SW 1271 (cell line): ENCODE measurements around the gene QSOX1.

ENCODE experiments used
- DNase-seq, 2 experiments: peaks; one replicate each; lab custom pipeline; 2025; lab: John Stamatoyannopoulos, UW

QSOX1 gene

DNA sequence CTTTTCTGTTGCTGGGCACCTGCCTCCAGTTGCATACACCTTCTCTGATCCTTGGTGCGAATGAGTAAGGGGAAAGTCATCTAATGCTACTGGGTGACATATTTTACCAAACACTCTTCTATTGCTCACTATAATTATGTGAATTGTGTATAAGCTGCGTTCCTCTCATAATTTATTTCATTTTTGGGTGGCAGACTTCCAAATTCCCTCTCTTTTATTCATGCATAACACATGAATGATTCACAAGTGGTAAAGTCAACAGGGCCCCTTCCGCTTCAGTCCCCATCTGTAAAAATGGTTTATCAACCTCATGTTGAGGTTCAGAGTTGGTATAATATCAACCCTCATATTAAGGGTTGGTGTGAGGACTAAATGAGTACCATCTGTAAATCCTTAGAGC lies 3.2 kb upstream of the QSOX1 start:
- peak; percentile 31 to 37 for DNase-seq

DNA sequence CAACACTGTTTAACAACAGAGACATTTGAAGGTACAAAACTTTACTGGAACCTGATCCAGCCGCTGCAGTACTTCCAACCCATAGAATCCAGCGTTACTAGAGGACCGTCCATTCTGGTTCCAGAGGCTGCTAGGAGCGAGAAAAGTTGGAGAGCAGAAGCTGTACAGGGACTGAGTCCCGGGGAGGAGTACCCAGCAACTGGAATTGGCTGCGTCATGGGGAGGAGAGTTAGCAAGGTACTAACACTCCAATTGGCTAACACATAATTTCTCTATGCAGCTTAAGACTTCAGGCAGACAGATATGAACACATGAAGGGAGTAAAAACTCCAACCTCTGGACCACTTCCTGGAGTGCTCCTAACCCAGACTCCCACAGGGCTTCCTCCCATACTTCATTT lies 2.1 kb upstream of the QSOX1 start:
- no peak for DNase-seq

DNA sequence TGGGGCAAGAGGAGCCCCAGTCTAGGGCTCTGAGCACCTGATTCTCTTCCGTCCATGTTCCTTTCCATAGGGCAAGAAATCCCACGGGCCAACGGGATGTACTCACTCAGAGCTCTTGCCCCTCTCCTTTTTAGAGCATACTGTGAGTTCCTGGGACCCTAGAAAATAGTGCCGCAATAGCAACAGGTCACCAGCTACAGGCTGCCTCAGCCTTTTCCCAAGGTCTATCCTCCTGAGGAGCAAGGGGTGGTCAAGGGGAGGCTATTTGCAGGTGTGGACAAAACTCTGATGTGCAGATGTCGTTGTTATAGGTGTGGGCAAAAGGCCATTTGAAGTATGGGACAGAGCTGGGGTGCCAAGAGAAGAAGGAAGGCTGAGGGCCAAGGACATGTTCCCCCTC lies 1.6 kb upstream of the QSOX1 start:
- no peak for DNase-seq

DNA sequence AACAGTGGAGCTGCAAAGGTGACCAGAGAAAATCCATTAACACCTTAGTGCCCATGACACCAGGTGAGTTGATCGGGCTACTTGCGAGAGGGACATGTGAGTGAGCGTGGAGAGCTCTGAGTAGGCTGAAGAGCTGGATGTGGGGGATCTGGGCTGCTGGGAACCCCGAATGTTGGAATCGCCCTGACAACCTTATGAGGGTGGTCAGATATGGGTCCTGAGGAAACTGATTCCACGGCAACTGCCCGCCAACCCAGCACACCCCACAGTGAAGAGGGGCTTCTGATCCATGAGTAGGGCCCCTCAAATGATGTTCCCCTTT lies 705 bp upstream of the QSOX1 start:
- DNase-seq = no peak

DNA sequence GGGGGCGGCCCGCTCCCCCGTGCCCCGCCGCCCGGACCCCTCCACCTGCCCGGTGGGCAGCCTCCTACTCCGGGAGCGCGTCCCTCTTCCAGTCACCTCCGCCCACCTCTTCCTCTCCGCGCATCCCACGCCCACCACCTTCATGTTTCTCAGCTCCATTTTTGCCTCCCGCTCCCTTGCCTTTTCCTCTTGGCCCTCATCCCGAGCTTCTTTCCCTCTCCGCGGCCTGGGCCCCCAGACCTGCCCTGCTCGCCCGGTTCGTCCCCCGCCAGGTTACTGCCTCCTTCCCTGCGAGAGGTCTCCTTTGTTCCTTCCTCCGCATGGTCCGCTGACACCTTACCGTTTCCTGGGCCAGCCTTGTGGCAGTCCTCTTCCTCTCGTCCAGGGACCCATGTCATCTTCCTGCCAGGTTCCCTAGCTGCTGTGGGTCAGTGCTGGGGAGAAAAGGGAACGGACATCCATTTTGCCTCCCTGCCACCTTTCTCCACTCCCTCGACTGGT lies 563 bp downstream of the QSOX1 start:
- DNase-seq = peak in 1 of 2 experiments; percentile 12

DNA sequence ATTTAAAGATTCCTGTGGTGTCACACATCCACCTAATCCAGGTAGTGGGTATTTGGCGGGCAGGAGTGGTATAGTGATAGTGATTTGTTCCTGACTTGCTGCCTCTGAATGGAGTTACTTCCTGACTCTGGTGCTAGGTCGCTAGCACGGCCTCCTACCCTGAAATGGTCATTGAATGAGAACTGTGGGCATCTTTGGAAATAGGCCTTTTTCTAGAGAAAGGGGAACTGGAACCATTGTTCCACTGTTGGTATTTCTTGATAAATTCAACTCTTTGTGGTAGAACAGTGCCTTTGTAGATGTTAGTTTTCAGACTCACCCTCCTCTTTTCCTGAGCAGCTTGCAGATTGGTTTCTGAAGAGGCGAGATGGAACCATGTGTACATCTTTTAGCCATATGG lies 1.5 kb downstream of the QSOX1 start:
- DNase-seq = no peak

DNA sequence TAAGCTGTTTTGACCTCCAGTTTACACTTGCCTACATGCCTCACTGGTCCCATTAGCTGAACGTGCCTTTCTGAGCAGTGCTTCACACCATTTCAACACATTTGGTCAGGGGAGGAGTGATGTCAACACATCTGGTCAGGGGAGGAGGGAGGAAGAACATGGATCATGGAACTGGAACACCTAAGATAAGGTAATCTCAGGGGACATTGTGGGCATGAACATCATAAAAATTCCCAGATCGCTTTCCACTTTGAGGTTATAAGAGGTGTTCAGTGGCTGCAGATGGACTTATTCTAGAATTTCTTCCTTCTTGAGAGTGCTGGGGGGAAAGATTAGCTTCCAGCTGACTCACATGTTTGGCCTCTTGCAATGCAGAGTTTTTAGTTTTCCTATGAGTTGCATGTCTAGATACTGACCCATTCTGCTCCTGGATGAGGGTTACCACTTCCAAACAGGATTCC lies 2.0 kb downstream of the QSOX1 start:
- DNase-seq = no peak

DNA sequence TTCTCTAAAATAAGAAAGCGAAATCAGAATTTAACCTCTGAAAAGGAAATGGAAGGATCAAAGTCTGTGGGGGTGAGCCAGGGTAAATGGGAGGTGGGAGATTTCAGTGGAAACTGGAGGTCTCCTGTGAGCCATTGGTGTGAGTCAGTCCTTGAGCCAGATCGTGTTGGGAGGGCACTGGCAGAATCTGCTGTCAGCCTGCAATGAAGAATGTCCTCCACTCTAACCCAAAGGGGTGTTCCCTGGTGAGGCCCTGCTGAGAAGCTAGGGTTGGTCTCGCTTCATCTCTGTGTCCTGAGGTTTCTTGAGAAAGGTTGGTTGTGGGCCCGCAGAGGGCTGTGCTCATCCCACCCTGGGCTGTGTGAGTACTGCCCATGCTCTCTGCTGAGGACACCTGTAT lies 2.4 kb downstream of the QSOX1 start:
- DNase-seq = no peak

DNA sequence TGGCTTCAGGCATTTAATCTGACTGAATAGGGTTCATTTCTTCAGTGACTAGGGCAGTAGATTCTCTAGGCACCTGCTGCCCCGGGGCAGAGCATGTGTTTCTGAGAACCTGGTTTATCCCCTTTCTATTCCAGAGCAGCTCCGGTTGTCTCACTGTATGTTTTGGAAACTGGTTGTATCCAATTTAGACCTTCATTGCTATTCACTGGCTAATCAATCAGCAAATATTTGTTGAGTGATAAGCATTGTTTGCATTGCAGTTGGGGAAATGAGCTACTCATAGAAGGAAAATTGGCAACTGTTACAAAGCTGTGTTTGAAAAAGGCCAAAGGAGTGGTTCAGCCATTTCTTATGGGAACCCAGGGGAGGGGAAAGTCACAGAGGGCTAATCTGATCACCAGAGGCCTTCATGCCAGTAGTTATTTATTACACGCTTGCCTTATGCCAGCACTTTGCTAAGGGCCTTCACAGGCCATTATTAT lies 2.9 kb downstream of the QSOX1 start:
- DNase-seq = no peak

DNA sequence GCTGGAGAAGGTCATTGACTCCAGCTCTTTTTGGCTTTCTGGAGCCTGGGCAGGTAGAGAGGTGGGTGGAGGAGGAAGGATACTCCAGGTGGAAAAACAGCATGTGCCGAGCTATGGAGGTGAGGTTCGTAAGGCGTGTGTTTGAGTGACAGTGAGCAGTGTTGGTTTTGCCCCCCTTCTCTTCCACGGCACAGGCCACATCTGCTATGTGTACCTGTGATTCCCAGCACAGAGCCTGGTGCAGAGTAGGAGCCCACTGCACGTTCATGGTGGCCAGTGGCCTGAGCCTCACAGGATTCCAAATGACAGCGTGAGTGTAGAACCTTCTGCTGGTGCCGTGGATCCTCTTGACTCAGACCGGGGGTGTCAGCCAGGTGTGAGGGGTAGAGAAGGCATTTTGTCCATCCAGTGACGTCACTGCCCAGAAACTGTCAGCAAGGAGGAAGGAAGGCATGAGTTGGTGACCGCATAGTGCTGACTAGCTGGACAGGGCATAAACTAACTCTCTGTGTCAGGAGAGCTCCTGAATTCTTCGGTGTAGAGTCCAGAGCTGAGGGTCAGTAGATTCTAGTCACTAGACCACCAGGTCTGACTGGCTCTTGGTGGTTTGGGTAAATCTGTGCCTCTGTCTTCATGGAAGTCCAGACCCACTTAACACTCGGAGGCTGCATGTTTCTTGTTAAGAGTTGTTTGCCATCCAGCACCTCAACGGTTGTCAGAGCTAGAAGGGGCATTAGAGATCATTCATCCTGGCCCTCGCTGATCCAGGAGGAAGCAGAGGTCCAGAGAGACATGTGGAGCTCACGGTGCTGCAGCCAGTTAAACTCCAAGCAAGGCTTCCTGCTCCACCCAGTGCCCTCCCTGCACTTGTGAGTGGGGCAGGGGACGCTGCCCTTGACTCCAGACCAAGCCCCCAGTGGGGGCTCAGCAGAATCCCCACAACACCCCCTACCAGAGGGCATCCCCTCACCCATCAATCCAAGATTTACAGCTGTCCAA lies 3.8 kb downstream of the QSOX1 start:
- DNase-seq = no peak

DNA sequence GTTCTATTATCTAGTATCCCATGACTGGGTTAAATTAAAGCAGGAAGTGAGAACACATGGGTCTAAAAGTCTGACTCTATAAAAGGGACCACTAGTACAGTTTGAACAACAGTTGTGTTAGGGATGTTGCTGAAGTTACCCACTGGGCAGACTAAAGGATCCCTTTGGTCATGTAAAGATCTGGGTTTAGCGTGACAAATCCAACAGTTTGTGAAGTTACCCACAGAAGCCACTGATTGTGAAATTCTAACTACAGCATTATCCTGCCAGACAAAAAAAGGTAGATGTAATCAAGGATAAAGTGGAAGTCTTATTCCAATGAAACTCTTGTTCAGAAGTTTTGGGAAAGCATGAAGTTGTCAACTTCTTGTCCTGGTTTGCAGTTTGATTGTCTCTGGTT lies 5.7 kb downstream of the QSOX1 start:
- no peak for DNase-seq

DNA sequence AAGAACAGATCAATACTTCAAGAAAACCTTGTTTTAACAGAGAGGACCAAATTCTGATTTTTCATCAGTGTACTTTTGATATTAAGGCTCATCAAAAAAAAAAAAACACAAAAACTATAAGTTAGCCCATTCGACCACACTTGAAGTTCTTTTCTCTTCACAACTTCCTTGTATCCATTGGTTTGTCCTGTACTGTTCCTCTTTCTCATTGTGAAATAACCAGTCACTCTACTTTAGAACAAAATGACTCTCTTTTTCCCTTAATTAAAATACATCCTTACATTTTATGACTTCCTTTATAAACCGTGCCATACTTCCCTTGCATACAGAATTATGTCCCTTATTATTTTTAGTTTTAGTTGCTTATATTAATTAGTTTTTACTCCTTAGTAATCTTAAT lies 8.4 kb downstream of the QSOX1 start:
- DNase-seq = no peak

DNA sequence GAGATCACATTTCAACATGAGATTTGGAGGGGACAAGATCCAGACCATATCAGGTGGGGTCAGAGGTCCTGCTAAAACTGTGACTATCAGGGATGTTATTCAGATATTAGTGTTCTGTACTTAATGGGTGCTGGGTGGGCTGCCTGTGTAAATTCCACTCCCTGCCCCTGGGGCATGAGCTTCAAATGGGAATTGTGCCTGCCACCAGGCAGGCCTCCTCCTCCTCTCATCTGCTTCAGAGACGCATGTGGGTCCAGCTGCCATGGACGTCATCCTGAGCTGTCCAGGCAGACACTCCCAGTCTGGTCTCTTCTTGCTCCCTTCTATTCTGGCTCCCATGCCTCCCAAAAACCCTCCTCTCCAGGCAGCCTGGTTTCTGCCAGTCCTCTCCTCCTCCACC lies 10.4 kb downstream of the QSOX1 start:
- no peak for DNase-seq

DNA sequence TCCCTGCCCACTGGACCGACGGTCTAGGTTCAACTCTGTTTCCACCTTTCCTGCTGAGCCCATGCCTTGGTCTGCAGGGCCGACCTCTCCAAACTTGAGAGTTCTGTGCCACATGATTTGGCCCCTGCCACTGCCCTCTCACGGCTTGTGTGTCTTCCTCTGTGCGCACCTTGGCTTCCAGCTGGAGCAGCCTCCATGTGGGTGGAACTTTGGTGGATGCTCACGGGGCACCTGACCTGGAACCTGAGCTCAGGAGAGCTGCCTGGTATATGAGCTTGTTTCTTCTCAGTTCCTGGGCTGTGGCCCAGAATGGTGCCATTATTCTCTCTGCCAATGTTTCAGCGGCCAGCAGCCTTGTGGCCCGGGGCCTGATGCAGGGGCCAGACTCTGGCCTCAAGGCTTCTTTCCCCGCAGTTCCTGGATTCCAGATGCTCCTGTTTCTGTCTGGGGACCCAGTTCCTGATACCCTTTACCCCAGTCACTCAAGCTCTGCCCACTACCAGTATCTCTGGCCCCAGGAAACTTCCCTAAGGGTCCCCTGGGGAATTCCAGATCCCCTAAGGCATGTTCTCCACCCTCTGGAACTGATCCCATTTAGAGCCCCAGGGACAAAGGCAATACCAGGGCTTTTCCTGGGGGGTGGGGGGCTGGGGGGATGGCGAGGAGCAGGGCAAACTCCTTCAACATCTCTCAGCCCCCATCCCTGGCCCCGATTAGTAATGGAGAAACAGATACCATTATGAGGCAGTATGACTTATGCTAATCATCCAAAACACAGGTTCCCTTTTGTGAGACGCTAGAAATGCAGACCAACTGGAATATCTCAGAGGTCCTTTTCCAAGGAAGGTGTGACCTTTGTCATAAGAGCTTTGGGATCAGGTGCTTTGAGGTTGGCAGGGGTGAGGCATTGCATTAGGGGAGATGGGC lies 11.1 kb downstream of the QSOX1 start:
- DNase-seq = no peak

DNA sequence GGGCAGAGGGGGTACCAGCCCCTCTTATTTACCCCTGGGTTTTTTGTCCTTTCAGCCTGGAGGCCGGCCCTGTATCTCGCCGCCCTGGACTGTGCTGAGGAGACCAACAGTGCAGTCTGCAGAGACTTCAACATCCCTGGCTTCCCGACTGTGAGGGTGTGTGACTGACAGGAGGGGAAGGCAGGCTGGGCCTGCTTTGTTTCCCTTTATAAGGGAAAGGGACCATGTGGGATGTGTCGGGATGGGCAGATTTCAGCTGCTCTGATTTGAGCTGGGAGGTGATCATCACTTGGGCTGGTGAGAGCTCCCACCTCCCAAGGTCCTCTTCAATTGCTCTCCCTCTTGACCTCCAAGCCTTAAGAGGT lies 11.7 kb downstream of the QSOX1 start:
- DNase-seq = no peak

DNA sequence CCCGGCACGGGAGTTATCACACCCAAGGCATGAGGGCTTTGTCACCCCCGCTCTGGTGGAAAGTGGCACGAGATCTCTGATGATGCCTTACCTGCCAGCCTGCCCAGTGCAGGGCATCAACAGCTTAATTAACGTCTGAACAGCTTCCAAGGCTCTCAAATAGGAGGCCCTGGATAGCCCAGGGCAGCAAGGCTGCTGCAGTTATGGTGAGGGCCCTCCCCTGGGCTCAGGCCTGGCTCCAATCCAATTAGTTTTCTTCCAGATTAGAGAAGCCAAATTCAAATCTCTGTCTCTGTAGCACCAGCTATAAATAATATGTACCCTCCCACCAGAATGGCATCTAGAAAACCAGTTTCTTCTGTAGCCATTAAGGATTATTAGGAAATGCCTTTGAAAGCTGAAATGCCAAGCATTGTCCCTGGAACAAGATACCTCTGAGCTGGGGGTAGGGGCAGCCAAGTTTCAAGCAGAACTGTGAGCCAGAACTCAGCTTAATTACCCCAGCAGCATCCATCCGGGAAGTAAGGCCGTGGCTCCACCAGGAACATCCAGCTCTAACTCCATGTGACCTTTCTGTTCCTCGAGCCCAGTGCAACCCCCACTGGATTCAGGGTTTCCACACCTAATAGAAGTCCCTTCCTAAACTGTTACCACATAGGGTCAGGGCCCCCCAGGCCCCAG lies 12.5 kb downstream of the QSOX1 start:
- DNase-seq = no peak

DNA sequence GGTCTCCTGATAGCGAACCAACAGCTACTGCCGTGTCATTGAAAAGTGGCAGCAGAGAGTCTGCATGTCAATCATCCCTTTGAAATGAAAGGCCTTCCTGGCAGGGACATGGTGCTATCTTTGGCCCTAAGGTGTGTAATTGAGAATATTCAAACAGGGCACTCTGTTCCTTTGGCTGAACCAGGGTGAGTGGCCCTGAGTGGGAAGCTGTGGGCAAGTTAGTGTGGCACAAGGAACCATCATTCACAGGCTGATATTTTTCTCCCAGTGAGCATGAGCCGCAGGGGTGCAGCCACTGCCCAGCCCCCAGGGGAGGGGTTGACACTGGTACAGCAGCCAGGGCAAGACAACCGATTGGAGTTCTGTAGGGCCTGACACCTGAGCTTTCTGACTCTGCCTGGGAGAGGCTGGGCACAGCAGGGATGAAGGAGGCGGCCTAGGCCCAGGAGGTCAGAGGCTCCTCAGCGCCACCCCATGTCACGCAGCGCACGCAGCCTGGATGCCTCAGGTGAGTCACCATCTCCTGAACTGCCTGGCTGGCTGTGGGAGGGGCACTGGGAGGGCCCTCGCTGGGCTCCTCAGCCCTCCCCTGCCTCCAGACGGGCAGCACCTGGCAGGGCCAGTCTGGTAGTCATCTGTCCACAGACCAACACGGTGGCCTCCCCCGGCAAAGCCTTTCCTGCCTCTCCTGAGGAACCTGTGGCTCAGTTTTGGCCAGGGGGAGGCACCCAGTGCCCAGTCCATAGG lies 13.2 kb downstream of the QSOX1 start:
- DNase-seq = peak in 1 of 2 experiments; percentile 2

DNA sequence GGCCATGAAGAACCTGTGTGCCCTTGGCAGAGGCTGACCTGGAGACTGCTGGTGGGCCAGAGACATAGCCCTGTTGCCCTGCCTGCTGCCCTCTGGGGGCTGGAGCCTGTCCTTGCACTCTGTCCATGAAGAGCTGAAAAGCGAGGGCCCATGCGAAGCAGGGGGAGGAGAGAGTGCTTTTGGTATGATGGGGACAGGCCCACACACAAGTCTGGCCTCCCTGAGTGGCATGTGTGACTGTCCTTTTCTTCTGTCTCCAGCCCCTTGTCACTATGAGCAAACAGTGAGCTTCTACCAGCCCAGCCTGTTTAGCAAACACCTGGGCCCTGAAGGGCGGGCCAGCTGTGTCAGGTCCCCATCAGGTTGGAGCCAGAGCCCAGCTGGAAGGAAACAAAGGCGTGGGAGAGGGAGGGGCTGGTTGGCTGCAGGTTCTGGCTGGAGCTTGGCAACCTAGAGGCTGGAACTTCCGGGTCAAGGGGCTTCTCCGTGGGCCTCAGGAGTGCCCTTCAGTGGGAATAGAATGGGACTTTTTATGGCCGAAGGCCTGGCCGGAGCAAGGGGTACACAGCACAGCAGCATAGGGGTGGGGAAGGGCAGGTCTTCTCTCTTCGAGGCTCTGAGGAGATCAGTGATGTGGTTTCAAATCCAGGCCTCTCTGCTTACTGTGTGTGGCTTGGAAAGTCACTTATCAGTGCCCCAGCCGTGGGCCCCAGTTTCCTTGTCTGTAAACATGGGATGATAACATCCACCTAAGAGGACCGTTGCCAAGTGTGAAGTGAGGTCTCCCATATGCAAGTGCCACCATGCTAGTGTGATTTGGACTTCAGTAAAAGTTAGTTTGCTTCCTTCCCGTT lies 14.3 kb downstream of the QSOX1 start:
- DNase-seq = peak in 1 of 2 experiments; percentile 21

DNA sequence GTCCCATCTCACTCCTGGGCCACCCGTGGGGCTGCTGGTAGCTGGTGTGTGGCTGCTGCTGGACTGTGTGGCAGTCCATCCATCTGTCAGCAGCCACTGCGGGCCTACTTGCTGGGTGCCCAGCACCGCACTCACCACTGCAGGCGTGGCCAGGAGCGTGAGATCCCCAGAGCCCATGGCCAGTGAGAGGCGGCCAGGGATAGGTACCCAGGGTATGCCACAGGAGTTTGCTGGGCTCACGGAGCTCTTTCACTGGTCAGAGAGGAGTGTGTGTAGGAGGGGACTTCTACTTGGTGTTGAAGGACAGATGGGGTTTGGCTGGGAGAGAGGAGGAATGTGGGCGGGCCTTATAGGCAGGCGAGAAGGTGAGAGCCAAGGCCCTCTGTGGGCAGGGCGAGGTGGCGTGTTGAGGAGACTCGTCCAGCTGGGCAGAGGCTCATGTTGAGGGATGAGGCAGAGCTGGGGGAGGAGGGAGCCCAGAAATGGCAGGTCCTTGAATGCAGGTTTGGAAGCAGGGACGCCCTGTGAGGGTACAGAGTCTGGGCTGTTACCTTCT lies 15.0 kb downstream of the QSOX1 start:
- DNase-seq = no peak
